Measurements from ENCODE around the gene SLC25A25.

GRCh38 chr9:128048663-128049062 is 19.4 kb upstream of the SLC25A25 start:
- TF ChIP-seq POLR2A (IDR thresholded peaks at IDR 0.05) = no peak
- no peak for TF ChIP-seq CTCF (IDR thresholded peaks at IDR 0.05)

Data from esophagus squamous epithelium (tissue), 4 donors.